Body of pancreas (tissue), 4 donors: Measurements from ENCODE around the gene CDH2. TPM values are rescaled to one million over a fixed set of nuclear protein-coding genes. Genes with fewer than 3 reads are reported as not detected.

Source experiments
- ATAC-seq: fragments of 150-250 bp; one replicate; pipeline ENCODE4 v1.9.1; 2016
- DNase-seq, 4 donors: peaks; one replicate each; pipeline ENCODE4 v3.0.0-alpha.2; 2019
- H3K27ac ChIP-seq, 4 donors: fragments of 200-600 bp; sonication (generic); 1 replicate in 3 of 4; 2 replicates in 1 of 4; pipeline versions ENCODE4 v1.5.1 to v1.6.1; 2016 to 2019; ENCODE audit warnings: mild to moderate bottlenecking in 1 of 4, mixed read lengths in 1 of 4, moderate library complexity in 1 of 4
- H3K27me3 ChIP-seq, 2 donors: fragments of 200-600 bp; sonication (generic); one replicate each; pipeline ENCODE4 v1.6.0; 2016; ENCODE audit warnings: mild to moderate bottlenecking in 1 of 2
- H3K36me3 ChIP-seq, 2 donors: fragments of 200-600 bp; sonication (generic); replicated peaks in 1 of 2; 2 replicates each; pipeline ENCODE4 v1.5.1; 2016; ENCODE audit warnings: low read depth in 2 of 2; ENCODE audit not compliant: insufficient read depth in 1 of 2
- H3K4me1 ChIP-seq: fragments of 200-600 bp; sonication (generic); one replicate; pipeline ENCODE4 v1.6.0; 2016
- H3K4me3 ChIP-seq, 2 donors: fragments of 200-600 bp; sonication (generic); 1 replicate in 1 of 2; 2 replicates in 1 of 2; pipeline ENCODE4 v1.5.1; 2016 to 2019
- H3K9me3 ChIP-seq, 3 donors: fragments of 200-600 bp; sonication (generic); 1 replicate in 2 of 3; 2 replicates in 1 of 3; pipeline ENCODE4 v1.5.1; 2016
- POLR2A ChIP-seq, 3 donors: fragments of 450-650 bp; IDR thresholded peaks; one replicate each; pipeline ENCODE4 v1.6.1; 2016; ENCODE audit warnings: antibody characterized with exemption in 3 of 3, mild to moderate bottlenecking in 2 of 3
- WGBS, 2 donors: methylation state at CpG; one replicate each; pipeline ENCODE4 v1.1.5; 2017; 5-methylcytosine and 5-hydroxymethylcytosine counted together
- intact Hi-C: fragments of 100-400 bp; cut with DNase I; formaldehyde crosslinking; loops from one replicate; pipeline ENCODE4 v1.15.1; 2023
- total RNA-seq, 2 donors: library from RNA; depleted of rRNA; stranded (reverse); fragments of >200 nt; gene quantifications; one replicate each; pipeline ENCODE4 v1.1.0, GENCODE V29; 2016
- TF ChIP-seq, protein P1 (sequence below), 7 experiments: fragments of 450-650 bp in 4 of 7; fragments of 200-600 bp in 3 of 7; sonication (generic) in 3 of 7; IDR thresholded peaks; one replicate each; pipeline ENCODE4 v1.5.1; 2016 to 2019; ENCODE audit warnings: antibody characterized with exemption in 7 of 7

Gene CDH2
- total RNA-seq, 2 donors from 2014 or later, result 0.33 to 0.78 TPM

DNA sequence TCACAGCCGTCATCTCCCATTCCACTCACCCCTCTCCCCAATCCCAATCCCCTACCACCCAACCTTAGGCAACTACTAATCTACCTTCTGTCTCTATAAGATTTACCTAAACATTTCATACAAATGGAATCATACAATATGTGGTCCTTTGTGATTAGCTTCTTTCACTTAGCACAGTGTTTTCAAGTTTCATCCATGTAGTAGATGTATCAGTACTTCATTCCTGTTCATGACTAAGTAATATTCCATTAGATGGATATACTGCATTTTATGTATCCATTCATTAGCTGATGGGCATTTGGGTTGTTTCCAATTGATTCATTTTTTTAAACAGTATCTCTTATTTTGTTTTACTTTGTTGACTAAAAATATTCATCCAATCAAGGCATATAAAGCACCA is 109.6 kb downstream of the CDH2 start:
- DNase-seq, result no peak
- TF ChIP-seq POLR2A (IDR thresholded peaks at IDR 0.05), result no peak
- TF ChIP-seq, protein P1, sequence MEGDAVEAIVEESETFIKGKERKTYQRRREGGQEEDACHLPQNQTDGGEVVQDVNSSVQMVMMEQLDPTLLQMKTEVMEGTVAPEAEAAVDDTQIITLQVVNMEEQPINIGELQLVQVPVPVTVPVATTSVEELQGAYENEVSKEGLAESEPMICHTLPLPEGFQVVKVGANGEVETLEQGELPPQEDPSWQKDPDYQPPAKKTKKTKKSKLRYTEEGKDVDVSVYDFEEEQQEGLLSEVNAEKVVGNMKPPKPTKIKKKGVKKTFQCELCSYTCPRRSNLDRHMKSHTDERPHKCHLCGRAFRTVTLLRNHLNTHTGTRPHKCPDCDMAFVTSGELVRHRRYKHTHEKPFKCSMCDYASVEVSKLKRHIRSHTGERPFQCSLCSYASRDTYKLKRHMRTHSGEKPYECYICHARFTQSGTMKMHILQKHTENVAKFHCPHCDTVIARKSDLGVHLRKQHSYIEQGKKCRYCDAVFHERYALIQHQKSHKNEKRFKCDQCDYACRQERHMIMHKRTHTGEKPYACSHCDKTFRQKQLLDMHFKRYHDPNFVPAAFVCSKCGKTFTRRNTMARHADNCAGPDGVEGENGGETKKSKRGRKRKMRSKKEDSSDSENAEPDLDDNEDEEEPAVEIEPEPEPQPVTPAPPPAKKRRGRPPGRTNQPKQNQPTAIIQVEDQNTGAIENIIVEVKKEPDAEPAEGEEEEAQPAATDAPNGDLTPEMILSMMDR (IDR thresholded peaks at IDR 0.05), result no peak
- intact Hi-C loops, result no loop called here

DNA sequence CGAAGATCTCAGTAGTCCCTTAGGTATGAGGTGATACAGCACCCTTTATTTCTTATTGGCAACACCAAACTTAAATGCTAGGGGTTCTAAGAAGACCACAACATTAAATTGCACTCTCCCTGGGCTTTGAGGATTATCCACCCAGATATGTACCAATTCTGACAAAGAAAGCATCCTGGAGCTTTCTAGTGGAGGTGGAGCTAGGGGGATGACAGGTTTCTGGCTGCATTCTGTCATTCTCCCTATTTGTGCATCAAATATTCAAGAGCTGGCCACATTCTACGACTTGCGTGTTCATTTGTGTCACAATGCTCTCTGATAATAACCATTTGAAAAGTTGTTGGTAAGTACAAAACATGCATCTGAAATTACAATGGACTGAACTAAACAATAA is 111.1 kb downstream of the CDH2 start:
- Histone ChIP-seq H3K36me3 (no peaks in the 10 kb centered on the region), H3K9me3 (no peaks in the 10 kb centered on the region), H3K27me3 (no peaks in the 10 kb centered on the region), H3K27ac (no peak overlapping the region), H3K4me3 (no peak overlapping the region), H3K4me1 (no peaks in the 10 kb centered on the region)
- intact Hi-C loops, result no loop called here
- no peak for TF ChIP-seq POLR2A (IDR thresholded peaks at IDR 0.05)
- TF ChIP-seq, protein P1 (IDR thresholded peaks at IDR 0.05), result no peak
- DNase-seq, result no peak
- ATAC-seq, result no peak
- WGBS, 2 donors, result 63 to 65% methylated on average over 3 of the region's 3 CpGs

More for the DNA sequence above, 109.6 kb downstream of the CDH2 start:
- 0 to 71% methylated on average over 1 of the region's 1 CpG for WGBS, 2 donors
- no peaks in the 10 kb centered on the region for H3K9me3 ChIP-seq
- no peaks in the 10 kb centered on the region for H3K4me1 ChIP-seq
- no peak overlapping the region for H3K27ac ChIP-seq
- no peaks in the 10 kb centered on the region for H3K27me3 ChIP-seq
- no peak for ATAC-seq
- H3K4me3 ChIP-seq, result no peak overlapping the region
- no peaks in the 10 kb centered on the region for H3K36me3 ChIP-seq

DNA sequence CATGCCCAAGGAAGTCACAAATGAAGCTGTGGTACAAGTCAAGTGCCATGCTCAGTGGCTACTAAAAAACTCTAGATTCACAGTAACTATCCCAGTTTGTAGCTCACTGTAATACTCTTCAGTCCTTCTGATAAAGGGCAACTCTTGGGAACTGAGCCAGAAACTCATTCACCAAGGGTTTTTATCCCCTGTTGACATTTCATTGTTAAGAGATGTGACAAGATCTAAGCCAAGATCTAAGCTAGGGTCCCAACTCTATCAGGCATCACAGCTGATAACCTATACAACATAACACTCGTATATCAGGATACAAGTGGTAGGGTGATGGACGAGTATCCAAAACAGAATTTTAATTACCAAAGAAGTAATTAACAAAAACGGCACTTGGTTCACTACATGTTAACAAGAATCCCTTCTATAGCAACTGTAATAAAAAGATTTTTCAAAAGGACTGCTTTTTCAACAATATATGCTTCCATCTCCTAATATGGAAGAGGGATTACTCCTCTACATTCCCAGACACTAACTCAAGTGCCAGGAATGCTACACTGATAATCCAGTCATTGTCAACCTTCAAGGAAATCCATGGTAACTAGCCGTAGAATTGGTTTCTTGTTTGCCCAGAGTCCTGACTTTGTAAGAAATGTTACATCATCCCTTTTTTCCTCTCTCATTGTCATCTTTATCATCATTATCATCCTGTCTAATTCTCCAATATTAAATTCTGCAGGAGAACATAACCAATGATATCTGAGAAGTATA is 111.7 kb downstream of the CDH2 start:
- Histone ChIP-seq H3K4me3 (no peak overlapping the region), H3K27ac (no peak overlapping the region), H3K9me3 (no peaks in the 10 kb centered on the region), H3K36me3 (no peaks in the 10 kb centered on the region), H3K4me1 (no peaks in the 10 kb centered on the region), H3K27me3 (no peaks in the 10 kb centered on the region)
- intact Hi-C loops, result no loop called here
- 43 to 49% methylated on average over 4 of the region's 4 CpGs for WGBS, 2 donors
- no peak for TF ChIP-seq POLR2A (IDR thresholded peaks at IDR 0.05)
- TF ChIP-seq, protein P1 (IDR thresholded peaks at IDR 0.05), result no peak
- no peak for ATAC-seq
- DNase-seq, result no peak

DNA sequence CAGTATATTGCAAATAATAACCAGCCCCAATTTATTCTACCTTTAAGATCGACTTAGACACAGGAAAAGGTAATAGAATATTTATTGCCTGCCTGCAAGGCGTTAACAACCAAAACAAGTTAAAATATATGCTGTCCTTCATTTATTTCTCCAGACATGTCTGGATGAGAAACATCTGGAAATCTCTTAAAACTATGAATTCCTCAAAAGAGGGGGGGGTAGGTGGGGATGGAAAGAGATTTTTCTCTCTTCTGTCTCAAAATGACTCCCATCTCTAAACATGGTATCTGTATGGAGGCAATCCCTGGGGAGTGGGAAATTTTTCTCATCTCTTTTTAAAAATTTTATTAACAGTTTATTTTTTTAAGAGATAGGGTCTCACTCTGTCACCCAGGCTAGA is 113.0 kb downstream of the CDH2 start:
- ATAC-seq, result no peak
- H3K36me3 ChIP-seq, result no peaks in the 10 kb centered on the region

More for the DNA sequence above, 113.0 kb downstream of the CDH2 start:
- H3K27ac ChIP-seq, result no peak overlapping the region
- intact Hi-C loops, result no loop called here
- no peaks in the 10 kb centered on the region for H3K9me3 ChIP-seq
- WGBS, 2 donors, result 47 to 60% methylated on average over 2 of the region's 2 CpGs
- TF ChIP-seq, protein P1 (IDR thresholded peaks at IDR 0.05), result no peak
- no peak for TF ChIP-seq POLR2A (IDR thresholded peaks at IDR 0.05)
- no peaks in the 10 kb centered on the region for H3K27me3 ChIP-seq
- DNase-seq, result no peak
- no peak overlapping the region for H3K4me3 ChIP-seq
- no peaks in the 10 kb centered on the region for H3K4me1 ChIP-seq
